K562 (cell line): Measurements from ENCODE around the gene TMCO4. TPM values are rescaled to one million over a fixed set of nuclear protein-coding genes. Genes with fewer than 3 reads are reported as not detected.

ENCODE experiments used
- BCOR ChIP-seq: fragments of 450-650 bp; IDR thresholded peaks from 2 replicates; pipeline ENCODE4 v1.6.1; 2016
- CC2D1A ChIP-seq: fragments of 450-650 bp; IDR thresholded peaks from 2 replicates; pipeline ENCODE4 v1.6.1; 2017; ENCODE audit warnings: mild to moderate bottlenecking
- CEBPG ChIP-seq, 3 experiments: fragments of 200-800 bp in 1 of 3; sonication (Bioruptor generic) in 1 of 3; sonication (generic) in 1 of 3; formaldehyde crosslinking in 1 of 3; IDR thresholded peaks in 2 of 3; conservative IDR thresholded peaks in 1 of 3; 2 replicates each; pipeline versions ENCODE4 v1.6.1 to v1.8.0; 2016 to 2022; ENCODE audit warnings: missing compliant biosample characterization in 2 of 3, missing genetic modification characterization in 2 of 3, mild to moderate bottlenecking in 1 of 3, missing genetic modification reagents in 1 of 3
- CTCF ChIP-seq, 3 experiments: IDR thresholded peaks in 2 of 3; conservative IDR thresholded peaks in 1 of 3; 2 replicates each; pipeline ENCODE4 v1.5.1; 2011 to 2012; ENCODE audit warnings: low read length in 3 of 3, mild to moderate bottlenecking in 3 of 3, control low read depth in 2 of 3, improper control_type of control experiment in 1 of 3, inconsistent platforms in 1 of 3, low read depth in 1 of 3, mixed read lengths in 1 of 3, moderate library complexity in 1 of 3; ENCODE audit not compliant: insufficient read depth in 2 of 3
- FOXP4 ChIP-seq: sonication (generic); formaldehyde crosslinking; IDR thresholded peaks from 2 replicates; pipeline ENCODE4 v1.8.0; 2022; ENCODE audit warnings: mild to moderate bottlenecking, missing genetic modification reagents, borderline replicate concordance
- HDAC1 ChIP-seq, 2 experiments: fragments of 450-650 bp; IDR thresholded peaks; 2 replicates each; pipeline ENCODE4 v1.6.1; 2016 to 2017; ENCODE audit warnings: inconsistent platforms in 1 of 2, mild to moderate bottlenecking in 1 of 2, moderate library complexity in 1 of 2
- JUND ChIP-seq, 2 experiments: IDR thresholded peaks; 2 replicates in 1 of 2; 3 replicates in 1 of 2; pipeline ENCODE4 v1.6.1; 2011; ENCODE audit warnings: borderline replicate concordance in 2 of 2, low read depth in 2 of 2, low read length in 2 of 2, improper control_type of control experiment in 1 of 2, missing biosample characterization in 1 of 2, missing genetic modification characterization in 1 of 2, missing genetic modification reagents in 1 of 2
- KDM2B ChIP-seq: fragments of 250-450 bp; sonication (Bioruptor Pico); IDR thresholded peaks from 2 replicates; pipeline ENCODE4 v1.8.0; 2021; ENCODE audit warnings: mild to moderate bottlenecking, moderate library complexity
- KLF10 ChIP-seq: fragments of 250-450 bp; sonication (Bioruptor Pico); IDR thresholded peaks from 2 replicates; pipeline ENCODE4 v1.6.1; 2021; ENCODE audit warnings: matching md5 sums
- MAFK ChIP-seq: IDR thresholded peaks from 2 replicates; pipeline ENCODE4 v1.6.1; 2011; ENCODE audit warnings: low read length, improper control_type of control experiment
- MYC ChIP-seq, 2 experiments: fragments of 250-450 bp in 1 of 2; sonication (Bioruptor Pico) in 1 of 2; IDR thresholded peaks; 2 replicates each; pipeline versions ENCODE4 v1.5.1 to v1.6.1; 2012 to 2021; ENCODE audit warnings: low read depth in 2 of 2, borderline replicate concordance in 1 of 2, improper control_type of control experiment in 1 of 2, low read length in 1 of 2, mild to moderate bottlenecking in 1 of 2, moderate library complexity in 1 of 2
- NCOA2 ChIP-seq, 2 experiments: fragments of 450-650 bp; IDR thresholded peaks; 2 replicates each; pipeline ENCODE4 v1.6.1; 2018; ENCODE audit warnings: mild to moderate bottlenecking in 2 of 2, moderate library complexity in 1 of 2; ENCODE audit not compliant: partially characterized antibody in 2 of 2
- PYGO2 ChIP-seq: fragments of 450-650 bp; IDR thresholded peaks from 2 replicates; pipeline ENCODE4 v1.6.1; 2016; ENCODE audit warnings: mild to moderate bottlenecking, missing genetic modification characterization, moderate library complexity, missing compliant biosample characterization
- SMC3 ChIP-seq: conservative IDR thresholded peaks from 2 replicates; pipeline ENCODE4 v1.6.1; 2011; ENCODE audit warnings: low read depth, low read length, improper control_type of control experiment; ENCODE audit not compliant: insufficient read depth
- STAG1 ChIP-seq: sonication (generic); formaldehyde crosslinking; IDR thresholded peaks from 2 replicates; pipeline ENCODE4 v1.5.0; 2020; ENCODE audit warnings: missing genetic modification reagents, borderline replicate concordance
- THRA ChIP-seq: fragments of 450-650 bp; IDR thresholded peaks from 2 replicates; pipeline ENCODE4 v1.6.1; 2017; ENCODE audit warnings: mild to moderate bottlenecking, moderate library complexity
- XRCC4 ChIP-seq: IDR thresholded peaks from one replicate; pipeline ENCODE4 v1.6.1; 2011; ENCODE audit not compliant: insufficient read depth, insufficient read length; ENCODE audit errors: extremely low read depth
- ZBTB7A ChIP-seq: IDR thresholded peaks from 2 replicates; pipeline ENCODE4 v1.6.1; 2011; ENCODE audit warnings: low read depth, mild to moderate bottlenecking, low read length, moderate library complexity, borderline replicate concordance; ENCODE audit not compliant: control insufficient read depth
- ZNF655 ChIP-seq: fragments of 250-450 bp; sonication (Bioruptor Pico); IDR thresholded peaks from 2 replicates; pipeline ENCODE4 v1.5.0; 2021
- polyA plus RNA-seq, 8 experiments: library from polyadenylated mRNA; depleted of rRNA in 4 of 8; stranded (reverse) in 5 of 8; unstranded in 3 of 8; fragments of >200 nt; fragmentation: Nextera tagmentation in 2 of 8; fragmentation: Illumina TruSeq in 1 of 8; extraction: Ambion mirVana in 2 of 8; extraction: Trizol in 1 of 8; gene quantifications; 2 replicates each; pipeline versions ENCODE4 v1.2.1 to v1.2.3, GENCODE V29; 2011 to 2014; ENCODE audit warnings: inconsistent platforms in 1 of 8, missing spikeins in 1 of 8
- total RNA-seq, 7 experiments: library from RNA; depleted of rRNA in 6 of 7; stranded (reverse); fragments of >200 nt in 6 of 7; fragmentation: Illumina TruSeq in 2 of 7; extraction: Trizol in 2 of 7; gene quantifications; 2 replicates each; pipeline versions ENCODE4 v1.2.1 to v1.2.3, GENCODE V29; 2011 to 2021; ENCODE audit warnings: low replicate concordance in 1 of 7

Gene TMCO4
- total and polyA plus RNA-seq, 9 of the 15 experiments (the other 6 are each of a cell fraction or from before 2014, with no cell fraction given), result 0.06 to 2.1 (median 1.2) TPM

- no peak for TF ChIP-seq NCOA2 (IDR thresholded peaks at IDR 0.05; ENCODE audit: partially characterized antibody in 2 of 2)
- TF ChIP-seq KLF10 (CRISPR knock-in tag), result no peak
- TF ChIP-seq XRCC4, result no peak
- no peak for TF ChIP-seq HDAC1 (IDR thresholded peaks at IDR 0.05)
- no peak for TF ChIP-seq FOXP4 (CRISPR knock-in tag)
- peak; percentile 38; the same call in 1 of the 2 replicates for TF ChIP-seq ZBTB7A
- peak; percentile 98 for TF ChIP-seq STAG1 (CRISPR knock-in tag)
- TF ChIP-seq CTCF (IDR thresholded peaks at IDR 0.05 in 2 of 3, conservative IDR thresholded peaks at IDR 0.05 in 1 of 3; ENCODE audit: insufficient read depth in 2 of 3, low read depth in 1 of 3, low read length in 3 of 3), result peak; percentile 93 to 97 (median 93)
- peak; percentile 37; the same call in 1 of the 2 replicates for TF ChIP-seq MYC (IDR thresholded peaks at IDR 0.05; ENCODE audit: low read depth, low read length)
- TF ChIP-seq MYC (CRISPR knock-in tag; IDR thresholded peaks at IDR 0.05; ENCODE audit: borderline replicate concordance, low read depth), result no peak
- TF ChIP-seq JUND (IDR thresholded peaks at IDR 0.05; ENCODE audit: borderline replicate concordance, low read depth, low read length), result peak; percentile 10; the same call in 1 of the 2 replicates
- TF ChIP-seq JUND (tag; IDR thresholded peaks at IDR 0.05; ENCODE audit: borderline replicate concordance, low read depth, low read length), result peak; percentile 32; the same call in 1 of the 3 replicates
- TF ChIP-seq BCOR, result peak; percentile 16; the same call in 1 of the 2 replicates
- peak; percentile 95 for TF ChIP-seq SMC3
- TF ChIP-seq KDM2B (CRISPR knock-in tag), result 0 out of 2 replicates have a peak, but pooled peaks have one; percentile 52
- no peak for TF ChIP-seq CEBPG (CRISPR knock-in tag; IDR thresholded peaks at IDR 0.05)
- TF ChIP-seq CEBPG (tag; conservative IDR thresholded peaks at IDR 0.05 in 1 of 2, IDR thresholded peaks at IDR 0.05 in 1 of 2), result no peak
- no peak for TF ChIP-seq PYGO2
- 0 out of 2 replicates have a peak, but pooled peaks have one; percentile 12 for TF ChIP-seq MAFK
- no peak for TF ChIP-seq ZNF655 (CRISPR knock-in tag)
- 0 out of 2 replicates have a peak, but pooled peaks have one; percentile 68 for TF ChIP-seq CC2D1A
- TF ChIP-seq THRA, result no peak
Measured at GRCh38 chr1:19651141-19651737, 148.5 kb downstream of the TMCO4 start (continued).
